GM04503 (cell line): ENCODE data around the gene EIF3J.

ENCODE experiments used
- DNase-seq: peaks from one replicate; pipeline ENCODE4 v3.0.0-alpha.2; 2012; ENCODE audit warnings: low read depth

Gene EIF3J

GRCh38 chr15:44595246-44595645 lies 58.3 kb downstream of the EIF3J start:
- DNase-seq = no peak

- no peak for DNase-seq
These were observed 58.9 kb downstream of the EIF3J start for GRCh38 chr15:44595656-44596510.

GRCh38 chr15:44596511-44597010 lies 59.6 kb downstream of the EIF3J start:
- no peak for DNase-seq

- no peak for DNase-seq
These were observed 61.1 kb downstream of the EIF3J start for GRCh38 chr15:44598066-44598465.

- no peak for DNase-seq
These were observed 61.9 kb downstream of the EIF3J start for GRCh38 chr15:44598892-44599291.

- DNase-seq = no peak
These were observed 66.2 kb downstream of the EIF3J start for GRCh38 chr15:44603126-44603525.

- DNase-seq = no peak
These were observed 69.8 kb downstream of the EIF3J start for GRCh38 chr15:44606740-44607139.
